Activated T-cell treated with anti-CD3 and anti-CD28 coated beads for 4 hours (primary cell): ENCODE data around the gene OR6S1.
"Not testable (repeated sequence)": the region's sequence is repeated elsewhere in the genome, so short reads cannot be mapped to it uniquely, and the experiment has no call there.

Experiments
- DNase-seq: peaks from one replicate; pipeline ENCODE4 v3.0.0-alpha.2; 2020

OR6S1 gene

GRCh38 chr14:20667957-20668356 is 26.5 kb upstream of the OR6S1 start:
- no peak for DNase-seq

- DNase-seq: not testable (repeated sequence)
Observed at GRCh38 chr14:20666400-20666961, 25.0 kb upstream of the OR6S1 start.

- DNase-seq: peak; percentile 56
Observed at GRCh38 chr14:20662968-20663732, 21.7 kb upstream of the OR6S1 start.

GRCh38 chr14:20661197-20661596 is 19.7 kb upstream of the OR6S1 start:
- no peak for DNase-seq

- no peak for DNase-seq
Observed at GRCh38 chr14:20659813-20660395, 18.4 kb upstream of the OR6S1 start.

- no peak for DNase-seq
Observed at GRCh38 chr14:20659336-20659735, 17.8 kb upstream of the OR6S1 start.

- no peak for DNase-seq
Observed at GRCh38 chr14:20658246-20658645, 16.8 kb upstream of the OR6S1 start.

GRCh38 chr14:20657216-20658211 is 16.0 kb upstream of the OR6S1 start:
- DNase-seq: no peak

GRCh38 chr14:20656274-20656673 is 14.8 kb upstream of the OR6S1 start:
- no peak for DNase-seq

- DNase-seq: no peak
Observed at GRCh38 chr14:20655851-20656250, 14.4 kb upstream of the OR6S1 start.

- DNase-seq: no peak
Observed at GRCh38 chr14:20652996-20653975, 11.8 kb upstream of the OR6S1 start.

GRCh38 chr14:20645481-20645880 is 4.0 kb upstream of the OR6S1 start:
- no peak for DNase-seq

- DNase-seq: no peak
Observed at GRCh38 chr14:20644520-20644919, 3.0 kb upstream of the OR6S1 start.

- not testable (repeated sequence) for DNase-seq
Observed at GRCh38 chr14:20642755-20643154, 1.3 kb upstream of the OR6S1 start.

- DNase-seq: no peak
Observed at GRCh38 chr14:20642182-20642581, 691 bp upstream of the OR6S1 start.

GRCh38 chr14:20632831-20633691 is 8.4 kb downstream of the OR6S1 start:
- DNase-seq: peak; percentile 51

GRCh38 chr14:20632448-20632830 is 9.1 kb downstream of the OR6S1 start:
- DNase-seq: no peak

GRCh38 chr14:20631880-20632389 is 9.6 kb downstream of the OR6S1 start:
- no peak for DNase-seq

- peak; percentile 47 for DNase-seq
Observed at GRCh38 chr14:20631023-20631879, 10.2 kb downstream of the OR6S1 start.
